SK-N-SH (cell line): ENCODE measurements around the gene PPP2R2B. TPM values are rescaled to one million over a fixed set of nuclear protein-coding genes. Genes with fewer than 3 reads are reported as not detected.

Experiments
- CTCF ChIA-PET: fragments of 300-600, 350-600 bp; formaldehyde crosslinking; extraction: SDS; loops from one replicate; lab custom pipeline; 2021; lab: Yijun Ruan, JAX
- POLR2A ChIA-PET: fragments of 350-600 bp; sonication (Branson Sonifier 250); formaldehyde crosslinking; extraction: SDS; loops from one replicate; lab custom pipeline; 2020; ENCODE audit warnings: antibody characterized with exemption, inconsistent platforms; lab: Yijun Ruan, JAX
- DNase-seq: peaks from one replicate; pipeline ENCODE4 v3.0.0; 2012
- H2AFZ ChIP-seq: fragments of 200-600 bp; sonication (generic); 2 replicates; pipeline ENCODE4 v1.8.1; 2016; ENCODE audit warnings: antibody characterized with exemption, mild to moderate bottlenecking, low read depth
- H3F3A ChIP-seq: fragments of 200-600 bp; sonication (generic); replicated peaks from 2 replicates; pipeline ENCODE3; 2016; ENCODE audit warnings: antibody characterized with exemption, mild to moderate bottlenecking; ENCODE audit not compliant: insufficient read depth
- H3K27ac ChIP-seq, 2 experiments: fragments of 200-500 bp in 1 of 2; fragments of 200-600 bp in 1 of 2; sonication (Bioruptor generic) in 1 of 2; sonication (generic), shearing (Covaris generic) in 1 of 2; 2 replicates each; pipeline versions ENCODE4 v1.5.1 to v1.6.1; 2014 to 2016; ENCODE audit warnings: low read depth in 2 of 2, inconsistent platforms in 1 of 2, low read length in 1 of 2, mild to moderate bottlenecking in 1 of 2, mixed read lengths in 1 of 2
- H3K27me3 ChIP-seq: fragments of 200-600 bp; sonication (generic), shearing (Covaris generic); 2 replicates; pipeline ENCODE4 v1.6.1; 2016; ENCODE audit warnings: mixed run types; ENCODE audit not compliant: insufficient read depth
- H3K36me3 ChIP-seq, 2 experiments: fragments of 200-500 bp in 1 of 2; fragments of 200-600 bp in 1 of 2; sonication (Bioruptor generic) in 1 of 2; sonication (generic) in 1 of 2; replicated peaks in 1 of 2; 2 replicates each; pipeline versions ENCODE3 to v1.5.1; 2014 to 2016; ENCODE audit warnings: low read length in 1 of 2, mild to moderate bottlenecking in 1 of 2; ENCODE audit not compliant: insufficient read depth in 2 of 2, control insufficient read depth in 1 of 2
- H3K4me1 ChIP-seq, 2 experiments: fragments of 200-500 bp in 1 of 2; fragments of 200-600 bp in 1 of 2; sonication (Bioruptor generic) in 1 of 2; sonication (generic), shearing (Covaris generic) in 1 of 2; 2 replicates each; pipeline versions ENCODE4 v1.5.1 to v1.6.1; 2014 to 2016; ENCODE audit warnings: low read depth in 1 of 2, low read length in 1 of 2, mixed run types in 1 of 2; ENCODE audit not compliant: insufficient read depth in 2 of 2, control insufficient read depth in 1 of 2
- H3K4me2 ChIP-seq: fragments of 200-600 bp; sonication (generic), shearing (Covaris generic); 2 replicates; pipeline ENCODE4 v1.6.1; 2017; ENCODE audit warnings: mixed run types
- H3K4me3 ChIP-seq, 2 experiments: fragments of 200-500 bp in 1 of 2; fragments of 200-600 bp in 1 of 2; sonication (Bioruptor generic) in 1 of 2; sonication (generic), shearing (Covaris generic) in 1 of 2; 2 replicates each; pipeline versions ENCODE4 v1.5.1 to v1.8.1; 2014 to 2016; ENCODE audit warnings: low read depth in 2 of 2, inconsistent platforms in 1 of 2, low read length in 1 of 2, mild to moderate bottlenecking in 1 of 2, mixed read lengths in 1 of 2, moderate library complexity in 1 of 2
- H3K79me2 ChIP-seq: fragments of 200-600 bp; sonication (generic); 2 replicates; pipeline ENCODE4 v1.8.1; 2017; ENCODE audit warnings: mild to moderate bottlenecking; ENCODE audit not compliant: insufficient read depth
- H3K9ac ChIP-seq: fragments of 200-600 bp; sonication (generic); 2 replicates; pipeline ENCODE4 v1.6.1; 2017; ENCODE audit warnings: mixed run types
- H3K9me2 ChIP-seq: fragments of 200-600 bp; sonication (generic); 2 replicates; pipeline ENCODE4 v1.6.1; 2017; ENCODE audit warnings: mixed run types
- H3K9me3 ChIP-seq: fragments of 200-600 bp; sonication (generic); 2 replicates; pipeline ENCODE4 v1.6.1; 2017; ENCODE audit warnings: mixed run types, mild to moderate bottlenecking, moderate library complexity
- H4K20me1 ChIP-seq: fragments of 200-600 bp; sonication (generic); 2 replicates; pipeline ENCODE4 v1.6.1; 2017; ENCODE audit warnings: mild to moderate bottlenecking, mixed run types; ENCODE audit not compliant: insufficient read depth
- CHD2 ChIP-seq: fragments of 150-350 bp; IDR thresholded peaks from 2 replicates; pipeline ENCODE4 v1.6.1; 2018; ENCODE audit warnings: low read length; ENCODE audit not compliant: partially characterized antibody
- CTCF ChIP-seq: fragments of 200-600 bp; sonication (generic); IDR thresholded peaks from 2 replicates; pipeline ENCODE4 v1.6.1; 2017; ENCODE audit warnings: antibody characterized with exemption, mild to moderate bottlenecking, moderate library complexity
- EP300 ChIP-seq, 2 experiments: IDR thresholded peaks; 2 replicates each; pipeline versions ENCODE4 v1.4.0 to v1.6.1; 2012; ENCODE audit warnings: borderline replicate concordance in 1 of 2, low read depth in 1 of 2, low read length in 1 of 2
- EZH2phosphoT487 ChIP-seq: fragments of 200-600 bp; sonication (generic); IDR thresholded peaks from 2 replicates; pipeline ENCODE4 v1.6.1; 2017; ENCODE audit warnings: low read depth, mixed run types, mild to moderate bottlenecking, antibody characterized with exemption, moderate library complexity, borderline replicate concordance
- FOSL2 ChIP-seq: IDR thresholded peaks from 2 replicates; pipeline ENCODE4 v1.4.0; 2012; ENCODE audit warnings: low read depth, mild to moderate bottlenecking, moderate library complexity, borderline replicate concordance
- FOXM1 ChIP-seq: IDR thresholded peaks from 2 replicates; pipeline ENCODE4 v1.4.0; 2012; ENCODE audit warnings: low read depth, mild to moderate bottlenecking
- JUND ChIP-seq: IDR thresholded peaks from 2 replicates; pipeline ENCODE4 v1.4.0; 2012
- MAX ChIP-seq: IDR thresholded peaks from 2 replicates; pipeline ENCODE4 v1.4.0; 2012; ENCODE audit warnings: low read depth
- NFIC ChIP-seq: IDR thresholded peaks from 2 replicates; pipeline ENCODE4 v1.4.0; 2012; ENCODE audit warnings: borderline replicate concordance
- PBX3 ChIP-seq: IDR thresholded peaks from 2 replicates; pipeline ENCODE4; 2012
- RAD21 ChIP-seq: IDR thresholded peaks from 2 replicates; pipeline ENCODE4 v1.6.1; 2012; ENCODE audit warnings: mild to moderate bottlenecking, low read length
- RCOR1 ChIP-seq: fragments of 150-350 bp; IDR thresholded peaks from 2 replicates; pipeline ENCODE4 v1.6.1; 2017; ENCODE audit warnings: antibody characterized with exemption, low read length
- REST ChIP-seq: IDR thresholded peaks from 2 replicates; pipeline ENCODE4 v1.6.1; 2012; ENCODE audit warnings: mild to moderate bottlenecking, low read depth, low read length, moderate library complexity
- RFX5 ChIP-seq: IDR thresholded peaks from 2 replicates; pipeline ENCODE4 v1.6.1; 2012; ENCODE audit warnings: mild to moderate bottlenecking, improper control_type of control experiment, low read length
- RXRA ChIP-seq: IDR thresholded peaks from 2 replicates; pipeline ENCODE4 v1.4.0; 2012; ENCODE audit warnings: low read depth, mild to moderate bottlenecking, borderline replicate concordance
- TCF12 ChIP-seq: IDR thresholded peaks from 2 replicates; pipeline ENCODE4 v1.4.0; 2012
- TEAD4 ChIP-seq: IDR thresholded peaks from 2 replicates; pipeline ENCODE4 v1.4.0; 2012; ENCODE audit warnings: mild to moderate bottlenecking, borderline replicate concordance; ENCODE audit not compliant: insufficient read depth
- WGBS: methylation state at CpG from one replicate; pipeline ENCODE4 v1.1.6; 2017; ENCODE audit warnings: low lambda C conversion rate; 5-methylcytosine and 5-hydroxymethylcytosine counted together
- polyA plus RNA-seq, 3 experiments: library from polyadenylated mRNA; depleted of rRNA; stranded (reverse); fragments of >200 nt; gene quantifications; 2 replicates each; pipeline ENCODE4 v1.2.3, GENCODE V29; 2012

The PPP2R2B gene
- polyA plus RNA-seq, 1 of the 3 experiments (the other 2 are of a cell fraction), result 11.4 TPM

- peaks cover 5 to 9% of the 10 kb centered on the region in 2 experiments; a peak in 2 of 4 replicates for H3K4me1 ChIP-seq
- H3K79me2 ChIP-seq, result no peaks in the 10 kb centered on the region
- DNase-seq, result no peak
- H3K27ac ChIP-seq, result peak overlapping the region; percentile 27 to 47; a peak in 2 of 4 replicates
- H3K27me3 ChIP-seq, result no peaks in the 10 kb centered on the region
- H2AFZ ChIP-seq, result no peak overlapping the region
- WGBS, result 88% methylated on average over 3 of the region's 3 CpGs
- peak overlapping the region; percentile 42 for H3K4me2 ChIP-seq
- no peaks in the 10 kb centered on the region for H3K36me3 ChIP-seq
- H3F3A ChIP-seq, result peaks cover 8% of the 10 kb centered on the region
- CTCF ChIA-PET, result interaction anchor here (1.3 to 1.4 kb wide), 2 partner anchors 9 to 17 kb away, joined by 3 to 4 read pairs; no protein-coding TSS in a partner anchor
- no peak overlapping the region for H3K4me3 ChIP-seq
- no peaks in the 10 kb centered on the region for H3K9me2 ChIP-seq
- H3K9me3 ChIP-seq, result no peaks in the 10 kb centered on the region
- TF ChIP-seq JUND (peak; percentile 69), NFIC (no peak), EP300 (IDR thresholded peaks at IDR 0.05; ENCODE audit: borderline replicate concordance in 1 of 2, low read depth in 1 of 2, low read length in 1 of 2) (peak in 1 of 2 experiments; percentile 76; a peak in 2 of 4 replicates), PBX3 (peak; percentile 82), TCF12 (peak; percentile 75), FOSL2 (peak; percentile 48; the same call in 1 of the 2 replicates), EZH2phosphoT487 (no peak)
- TF ChIP-seq, all 33 proteins: peak for 5
- Histone ChIP-seq H4K20me1 (no peaks in the 10 kb centered on the region), H3K9ac (no peak overlapping the region)
- POLR2A ChIA-PET, result interaction anchor here (0.7 kb wide), 1 partner anchor 20 kb away, joined by 5 read pairs; no protein-coding TSS in a partner anchor
Observed at GRCh38 chr5:146832985-146833732, 45.4 kb downstream of the PPP2R2B start.

GRCh38 chr5:146828385-146828784 is 50.2 kb downstream of the PPP2R2B start:
- ChIA-PET CTCF (interaction anchor here (0.6 to 1.5 kb wide), 3 partner anchors 10 to 196 kb away, joined by 3 read pairs; no protein-coding TSS in a partner anchor), POLR2A (no interaction called here)
- no peaks in the 10 kb centered on the region for H3K36me3 ChIP-seq
- peak; percentile 47 for DNase-seq
- H3K9ac ChIP-seq, result no peak overlapping the region
- H3K4me2 ChIP-seq, result peak overlapping the region; percentile 54; the same call in 1 of the 2 replicates
- peaks cover 5 to 12% of the 10 kb centered on the region in 2 experiments; a peak in 3 of 4 replicates for H3K4me1 ChIP-seq
- no peaks in the 10 kb centered on the region for H3K79me2 ChIP-seq
- H3K4me3 ChIP-seq, result no peak overlapping the region
- H2AFZ ChIP-seq, result no peak overlapping the region
- H3K9me2 ChIP-seq, result no peaks in the 10 kb centered on the region
- peaks cover 11% of the 10 kb centered on the region for H3F3A ChIP-seq
- H3K27me3 ChIP-seq, result no peaks in the 10 kb centered on the region
- H3K9me3 ChIP-seq, result no peaks in the 10 kb centered on the region
- H4K20me1 ChIP-seq, result no peaks in the 10 kb centered on the region
- H3K27ac ChIP-seq, result peak overlapping the region; percentile 58 to 79; a peak in 2 of 4 replicates
- TF ChIP-seq MAX (0 out of 2 replicates have a peak, but pooled peaks have one; percentile 29), REST (no peak), CHD2 (peak; percentile 36), CTCF (no peak), RFX5 (no peak), RXRA (peak; percentile 16; the same call in 1 of the 2 replicates), RCOR1 (peak; percentile 91), FOSL2 (peak; percentile 62; the same call in 1 of the 2 replicates), TEAD4 (peak; percentile 91), EP300 (IDR thresholded peaks at IDR 0.05; ENCODE audit: borderline replicate concordance in 1 of 2, low read depth in 1 of 2, low read length in 1 of 2) (peak; percentile 77 to 82; a peak in 3 of 4 replicates), PBX3 (peak; percentile 65), FOXM1 (peak; percentile 72; the same call in 1 of the 2 replicates), TCF12 (peak; percentile 90), RAD21 (peak; percentile 17; the same call in 1 of the 2 replicates)
